Mesendoderm (in vitro differentiated cells): Measurements from ENCODE around the gene R3HDM1.
"Not testable (repeated sequence)": the region's sequence is repeated elsewhere in the genome, so short reads cannot be mapped to it uniquely, and the experiment has no call there.

Source experiments
- DNase-seq: peaks from one replicate; pipeline ENCODE4 v3.0.0; 2013
- H2AK5ac ChIP-seq: 2 replicates; pipeline ENCODE4 v1.6.1; 2013; ENCODE audit warnings: low read length, inconsistent platforms
- H2BK120ac ChIP-seq: 2 replicates; pipeline ENCODE4 v1.6.1; 2013; ENCODE audit warnings: low read depth, mild to moderate bottlenecking, low read length, moderate library complexity, mixed read lengths
- H2BK15ac ChIP-seq: replicated peaks from 2 replicates; pipeline ENCODE4 v1.6.1; 2013; ENCODE audit warnings: low read depth, mild to moderate bottlenecking, moderate library complexity
- H2BK5ac ChIP-seq: 2 replicates; pipeline ENCODE4 v1.6.1; 2013; ENCODE audit warnings: low read length, inconsistent platforms
- H3K18ac ChIP-seq: 2 replicates; pipeline ENCODE4 v1.6.1; 2013; ENCODE audit warnings: mild to moderate bottlenecking, low read length, mixed read lengths
- H3K23ac ChIP-seq: one replicate; pipeline ENCODE4 v1.6.1; 2013; ENCODE audit warnings: low read length
- H3K27ac ChIP-seq: 2 replicates; pipeline ENCODE4 v1.5.1; 2013; ENCODE audit warnings: low read depth, mild to moderate bottlenecking, inconsistent platforms, low read length, moderate library complexity
- H3K27me3 ChIP-seq: 2 replicates; pipeline ENCODE4 v1.6.1; 2013; ENCODE audit warnings: low read length, control low read depth, mild to moderate bottlenecking, inconsistent platforms; ENCODE audit not compliant: insufficient read depth, poor library complexity
- H3K36me3 ChIP-seq: 2 replicates; pipeline ENCODE4 v1.6.1; 2013; ENCODE audit warnings: low read length, inconsistent platforms; ENCODE audit not compliant: control insufficient read depth, insufficient read depth
- H3K4ac ChIP-seq: one replicate; pipeline ENCODE4 v1.6.1; 2013; ENCODE audit warnings: low read depth, mild to moderate bottlenecking, low read length, moderate library complexity
- H3K4me1 ChIP-seq: 2 replicates; pipeline ENCODE4 v1.6.1; 2013; ENCODE audit warnings: low read depth, low read length, inconsistent platforms; ENCODE audit not compliant: control insufficient read depth
- H3K4me2 ChIP-seq: 2 replicates; pipeline ENCODE4 v1.6.1; 2013; ENCODE audit warnings: low read length
- H3K4me3 ChIP-seq: 2 replicates; pipeline ENCODE4 v1.5.1; 2013; ENCODE audit warnings: mild to moderate bottlenecking, low read length
- H3K56ac ChIP-seq: one replicate; pipeline ENCODE4 v1.6.1; 2013; ENCODE audit warnings: low read length
- H3K79me1 ChIP-seq: 2 replicates; pipeline ENCODE4 v1.6.1; 2013; ENCODE audit warnings: low read length, inconsistent platforms
- H3K79me2 ChIP-seq: 2 replicates; pipeline ENCODE4 v1.6.1; 2013; ENCODE audit warnings: mild to moderate bottlenecking, low read length; ENCODE audit not compliant: control insufficient read depth, insufficient read depth
- H3K9ac ChIP-seq: 2 replicates; pipeline ENCODE4 v1.6.1; 2013; ENCODE audit warnings: low read length, inconsistent platforms
- H4K5ac ChIP-seq: one replicate; pipeline ENCODE4 v1.6.1; 2013; ENCODE audit warnings: low read length
- H4K8ac ChIP-seq: one replicate; pipeline ENCODE4 v1.6.1; 2013; ENCODE audit warnings: low read depth, mild to moderate bottlenecking, control low read depth, low read length, moderate library complexity
- WGBS: extraction: QIAGEN DNeasy Blood & Tissue Kit; methylation state at CpG from one replicate; pipeline ENCODE4 v1.1.7; 2013; ENCODE audit warnings: low lambda C conversion rate, missing lambda C conversion rate; ENCODE audit not compliant: insufficient coverage; ENCODE audit errors: extremely low coverage; 5-methylcytosine and 5-hydroxymethylcytosine counted together

The R3HDM1 gene

DNA sequence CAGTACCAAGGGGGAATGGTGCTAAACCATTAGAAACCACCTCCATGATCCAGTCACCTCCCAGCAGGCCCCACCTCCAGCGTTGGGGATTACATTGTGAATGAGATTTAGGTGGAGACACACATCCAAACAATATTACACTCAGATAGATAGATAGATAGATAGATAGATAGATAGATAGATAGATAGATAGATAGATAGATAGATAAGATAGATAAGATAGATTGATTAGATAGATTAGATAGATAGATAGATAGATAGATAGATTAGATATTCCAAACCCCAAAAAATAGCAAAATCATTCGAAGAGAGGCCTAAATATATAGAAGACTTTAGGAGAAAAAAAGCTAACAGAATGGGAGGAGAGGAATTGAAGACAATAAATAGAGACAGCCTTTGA lies 167.6 kb downstream of the R3HDM1 start:
- Histone ChIP-seq H3K4me1 (no peaks in the 10 kb centered on the region), H3K56ac (no peak overlapping the region), H3K4ac (no peak overlapping the region), H3K18ac (no peak overlapping the region), H3K79me2 (no peaks in the 10 kb centered on the region), H3K9ac (no peak overlapping the region), H2BK15ac (no peak overlapping the region), H3K4me3 (no peak overlapping the region), H3K27ac (no peak overlapping the region), H3K4me2 (no peak overlapping the region), H3K27me3 (no peaks in the 10 kb centered on the region), H4K5ac (no peak overlapping the region), H2AK5ac (no peak overlapping the region), H2BK120ac (no peak overlapping the region), H3K36me3 (no peaks in the 10 kb centered on the region), H3K23ac (no peak overlapping the region), H2BK5ac (no peak overlapping the region), H4K8ac (no peak overlapping the region), H3K79me1 (no peaks in the 10 kb centered on the region)
- WGBS, result no CpG with 5 or more reads among the region's 2 CpGs
- DNase-seq, result no peak

DNA sequence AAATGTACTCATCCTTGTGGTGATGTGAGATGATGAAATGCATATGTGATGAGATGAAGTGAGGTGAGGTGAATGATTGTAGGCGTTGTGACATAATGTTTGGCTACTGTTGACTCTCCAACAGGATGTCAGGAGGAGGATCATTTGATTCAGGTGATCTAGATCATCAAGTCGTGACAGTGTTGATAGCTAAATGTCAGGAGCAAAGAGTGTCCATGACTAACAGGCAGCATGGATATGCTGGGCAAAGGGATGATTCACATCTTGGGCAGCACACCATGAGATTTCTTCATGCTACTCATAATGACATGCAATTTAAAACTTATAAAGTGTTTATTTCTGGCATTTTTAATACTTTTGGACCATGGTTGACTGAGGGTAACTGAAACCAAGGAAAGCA lies 170.2 kb downstream of the R3HDM1 start:
- no peak overlapping the region for H3K27ac ChIP-seq
- H2AK5ac ChIP-seq, result no peak overlapping the region
- no peak overlapping the region for H3K9ac ChIP-seq
- no peak overlapping the region for H2BK5ac ChIP-seq
- no peak for DNase-seq
- H3K36me3 ChIP-seq, result no peaks in the 10 kb centered on the region
- H3K27me3 ChIP-seq, result no peaks in the 10 kb centered on the region
- no peak overlapping the region for H4K8ac ChIP-seq
- no peak overlapping the region for H4K5ac ChIP-seq
- H2BK120ac ChIP-seq, result no peak overlapping the region
- no peaks in the 10 kb centered on the region for H3K79me2 ChIP-seq
- H2BK15ac ChIP-seq, result no peak overlapping the region
- H3K18ac ChIP-seq, result no peak overlapping the region
- H3K4ac ChIP-seq, result no peak overlapping the region
- no peak overlapping the region for H3K4me3 ChIP-seq
- no peaks in the 10 kb centered on the region for H3K4me1 ChIP-seq
- no CpG with 5 or more reads among the region's 2 CpGs for WGBS
- H3K23ac ChIP-seq, result no peak overlapping the region
- no peaks in the 10 kb centered on the region for H3K79me1 ChIP-seq
- no peak overlapping the region for H3K56ac ChIP-seq
- H3K4me2 ChIP-seq, result no peak overlapping the region

DNA sequence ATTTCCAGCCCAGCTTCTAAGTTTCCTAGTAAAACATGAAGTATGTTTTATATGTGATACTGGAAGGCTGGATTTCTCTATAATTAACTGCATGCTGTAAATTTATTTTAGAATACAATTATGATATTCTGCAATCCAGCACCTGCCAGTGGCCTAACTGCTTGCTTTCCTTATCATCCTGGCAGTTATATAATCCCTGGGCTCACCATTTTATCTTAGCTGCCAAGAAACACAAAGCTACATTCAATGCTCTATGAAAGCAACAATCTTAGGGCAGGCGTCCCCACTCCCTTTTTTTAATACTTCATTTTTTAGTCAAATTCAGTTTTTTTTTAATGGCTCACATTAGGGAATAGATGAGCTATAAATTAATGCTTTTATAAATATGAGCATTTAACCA lies 172.0 kb downstream of the R3HDM1 start:
- no CpG with 5 or more reads among the region's 1 CpG for WGBS
- no peaks in the 10 kb centered on the region for H3K4me1 ChIP-seq
- no peak overlapping the region for H2BK15ac ChIP-seq
- H3K56ac ChIP-seq, result no peak overlapping the region
- no peak for DNase-seq
- H3K79me1 ChIP-seq, result no peaks in the 10 kb centered on the region
- H3K4ac ChIP-seq, result no peak overlapping the region
- no peak overlapping the region for H3K27ac ChIP-seq
- no peaks in the 10 kb centered on the region for H3K36me3 ChIP-seq
- no peak overlapping the region for H3K18ac ChIP-seq
- no peak overlapping the region for H2BK120ac ChIP-seq
- no peak overlapping the region for H2AK5ac ChIP-seq
- H3K79me2 ChIP-seq, result no peaks in the 10 kb centered on the region
- no peak overlapping the region for H2BK5ac ChIP-seq
- no peak overlapping the region for H4K8ac ChIP-seq
- H3K9ac ChIP-seq, result no peak overlapping the region
- no peaks in the 10 kb centered on the region for H3K27me3 ChIP-seq
- H4K5ac ChIP-seq, result no peak overlapping the region
- H3K4me2 ChIP-seq, result no peak overlapping the region
- no peak overlapping the region for H3K4me3 ChIP-seq
- H3K23ac ChIP-seq, result no peak overlapping the region

GRCh38 chr2:135704075-135704474 lies 172.8 kb downstream of the R3HDM1 start:
- H3K36me3 ChIP-seq, H3K4ac ChIP-seq, H4K5ac ChIP-seq, H2AK5ac ChIP-seq, H3K56ac ChIP-seq, DNase-seq, H3K4me3 ChIP-seq, H3K27me3 ChIP-seq, H3K79me1 ChIP-seq, H2BK15ac ChIP-seq, H3K18ac ChIP-seq, H4K8ac ChIP-seq, H3K27ac ChIP-seq, H2BK5ac ChIP-seq, H3K79me2 ChIP-seq, H3K23ac ChIP-seq, H3K4me1 ChIP-seq, H2BK120ac ChIP-seq, H3K4me2 ChIP-seq, H3K9ac ChIP-seq: not testable (repeated sequence)
- no CpG with 5 or more reads among the region's 5 CpGs for WGBS

GRCh38 chr2:135708159-135708558 lies 176.9 kb downstream of the R3HDM1 start:
- Histone ChIP-seq H3K4me3 (no peak overlapping the region), H2BK120ac (no peak overlapping the region)
- WGBS, result no CpG with 5 or more reads among the region's 4 CpGs

GRCh38 chr2:135709992-135710391 lies 178.7 kb downstream of the R3HDM1 start:
- peak; percentile 30 for DNase-seq
- Histone ChIP-seq H3K23ac (no peak overlapping the region), H3K9ac (no peak overlapping the region), H3K79me2 (no peaks in the 10 kb centered on the region), H2BK120ac (no peak overlapping the region), H3K27ac (no peak overlapping the region), H3K18ac (no peak overlapping the region), H3K4me2 (no peak overlapping the region), H3K4ac (no peak overlapping the region), H3K36me3 (no peaks in the 10 kb centered on the region), H3K79me1 (no peaks in the 10 kb centered on the region), H3K27me3 (no peaks in the 10 kb centered on the region), H4K8ac (no peak overlapping the region), H4K5ac (no peak overlapping the region), H2BK5ac (no peak overlapping the region), H2BK15ac (no peak overlapping the region), H3K4me3 (no peak overlapping the region), H3K4me1 (no peaks in the 10 kb centered on the region), H3K56ac (no peak overlapping the region), H2AK5ac (no peak overlapping the region)
- WGBS, result no CpG with 5 or more reads among the region's 6 CpGs

More at GRCh38 chr2:135708159-135708558, 176.9 kb downstream of the R3HDM1 start:
- H3K4me2 ChIP-seq, result no peak overlapping the region
- no peaks in the 10 kb centered on the region for H3K79me1 ChIP-seq
- H3K9ac ChIP-seq, result no peak overlapping the region
- H3K18ac ChIP-seq, result no peak overlapping the region
- H3K27ac ChIP-seq, result no peak overlapping the region
- no peaks in the 10 kb centered on the region for H3K4me1 ChIP-seq
- H2AK5ac ChIP-seq, result no peak overlapping the region
- no peaks in the 10 kb centered on the region for H3K79me2 ChIP-seq
- no peak overlapping the region for H2BK15ac ChIP-seq
- no peak for DNase-seq
- H3K56ac ChIP-seq, result no peak overlapping the region
- H2BK5ac ChIP-seq, result no peak overlapping the region
- H4K5ac ChIP-seq, result no peak overlapping the region
- H3K27me3 ChIP-seq, result no peaks in the 10 kb centered on the region
- H3K23ac ChIP-seq, result no peak overlapping the region
- H3K36me3 ChIP-seq, result no peaks in the 10 kb centered on the region
- no peak overlapping the region for H3K4ac ChIP-seq
- H4K8ac ChIP-seq, result no peak overlapping the region
